PC-3 (cell line): Measurements from ENCODE around the gene DDX39A. TPM values are rescaled to one million over a fixed set of nuclear protein-coding genes. Genes with fewer than 3 reads are reported as not detected.

Experiments used
- ATAC-seq: fragments of 200-7000 bp; cut with Tn5 transposase; 2 replicates; pipeline ENCODE4 v1.9.1; 2020; ENCODE audit warnings: mild to moderate bottlenecking, moderate library complexity
- BruUV-seq: library from RNA; stranded (reverse); fragments of 400-500 nt; replicated peaks from 2 replicates; lab custom pipeline; 2021; lab: Mats Ljungman, UMichigan
- CTCF ChIA-PET: fragments of 300-600 bp; sonication (Branson Sonifier 250); formaldehyde crosslinking; loops from one replicate; lab custom pipeline; 2022; ENCODE audit warnings: antibody characterized with exemption; lab: Charles Lee
- POLR2A ChIA-PET: fragments of 300-600 bp; sonication (Branson Sonifier 250); formaldehyde crosslinking; loops from one replicate; lab custom pipeline; 2022; ENCODE audit warnings: antibody characterized with exemption; ENCODE audit not compliant: unreplicated experiment; lab: Charles Lee
- DNase-seq: peaks from one replicate; pipeline ENCODE4 v3.0.0-alpha.2; 2015
- H2AFZ ChIP-seq: fragments of 300-600 bp; sonication (generic); 2 replicates; pipeline ENCODE4 v1.6.0; 2016; ENCODE audit warnings: antibody characterized with exemption, low read length
- H3F3A ChIP-seq: fragments of 300-600 bp; sonication (generic); one replicate; pipeline ENCODE4 v1.6.0; 2017; ENCODE audit warnings: antibody characterized with exemption, low read length, control low read depth, mild to moderate bottlenecking; ENCODE audit not compliant: unreplicated experiment
- H3K27ac ChIP-seq: fragments of 300-600 bp; sonication (generic); 2 replicates; pipeline ENCODE4 v1.5.1; 2016; ENCODE audit warnings: mild to moderate bottlenecking, low read length
- H3K27me3 ChIP-seq: fragments of 300-600 bp; sonication (generic); 2 replicates; pipeline ENCODE4 v1.6.1; 2016; ENCODE audit warnings: low read length, mixed read lengths
- H3K36me3 ChIP-seq: fragments of 300-600 bp; sonication (generic); 2 replicates; pipeline ENCODE4 v1.6.1; 2016; ENCODE audit warnings: low read depth, mixed run types, low read length, mixed read lengths
- H3K4me1 ChIP-seq: fragments of 300-600 bp; sonication (generic); 2 replicates; pipeline ENCODE4 v1.5.1; 2016; ENCODE audit warnings: low read length; ENCODE audit not compliant: insufficient read depth
- H3K4me2 ChIP-seq: fragments of 300-600 bp; sonication (generic); 2 replicates; pipeline ENCODE4 v1.6.0; 2016; ENCODE audit warnings: low read length
- H3K4me3 ChIP-seq: fragments of 300-600 bp; sonication (generic); 2 replicates; pipeline ENCODE4 v1.5.1; 2016; ENCODE audit warnings: mild to moderate bottlenecking, low read length, mixed read lengths
- H3K79me2 ChIP-seq: fragments of 300-600 bp; sonication (generic); 2 replicates; pipeline ENCODE4 v1.6.1; 2017; ENCODE audit warnings: low read length, mixed read lengths
- H3K9ac ChIP-seq: fragments of 300-600 bp; sonication (generic); 2 replicates; pipeline ENCODE4 v1.6.0; 2016; ENCODE audit warnings: mild to moderate bottlenecking, low read length
- H3K9me2 ChIP-seq: fragments of 300-600 bp; sonication (generic); replicated peaks from 2 replicates; pipeline ENCODE4 v1.6.1; 2016; ENCODE audit warnings: mixed run types, low read length, mixed read lengths
- H3K9me3 ChIP-seq: fragments of 300-600 bp; sonication (generic); 2 replicates; pipeline ENCODE4 v1.6.1; 2016; ENCODE audit warnings: low read length, mixed read lengths
- H4K20me1 ChIP-seq: fragments of 300-600 bp; sonication (generic); 2 replicates; pipeline ENCODE4 v1.6.1; 2016; ENCODE audit warnings: low read length, mixed read lengths
- EZH2 ChIP-seq: fragments of 300-600 bp; sonication (generic); IDR thresholded peaks from one replicate; pipeline ENCODE4 v1.6.1; 2017; ENCODE audit warnings: antibody characterized with exemption, mild to moderate bottlenecking, low read length; ENCODE audit not compliant: unreplicated experiment
- EZH2phosphoT487 ChIP-seq: fragments of 300-600 bp; sonication (generic); IDR thresholded peaks from 2 replicates; pipeline ENCODE4 v1.6.1; 2018; ENCODE audit warnings: mild to moderate bottlenecking, antibody characterized with exemption, low read length, borderline replicate concordance
- intact Hi-C: fragments of 100-400 bp; cut with micrococcal nuclease; formaldehyde crosslinking; loops from 2 replicates; pipeline ENCODE4 v1.9.0; 2023
- total RNA-seq: library from RNA; depleted of rRNA; stranded (reverse); fragments of >200 nt; gene quantifications from 2 replicates; pipeline ENCODE4 v1.2.3, GENCODE V29; 2014
- TF ChIP-seq, protein P1 (sequence below): fragments of 300-600 bp; sonication (generic); conservative IDR thresholded peaks from 2 replicates; pipeline ENCODE4 v1.5.1; 2017; ENCODE audit warnings: antibody characterized with exemption, low read depth, mild to moderate bottlenecking, low read length

The DDX39A gene
- total RNA-seq, 1 experiment from 2014 or later = 311 TPM

DNA sequence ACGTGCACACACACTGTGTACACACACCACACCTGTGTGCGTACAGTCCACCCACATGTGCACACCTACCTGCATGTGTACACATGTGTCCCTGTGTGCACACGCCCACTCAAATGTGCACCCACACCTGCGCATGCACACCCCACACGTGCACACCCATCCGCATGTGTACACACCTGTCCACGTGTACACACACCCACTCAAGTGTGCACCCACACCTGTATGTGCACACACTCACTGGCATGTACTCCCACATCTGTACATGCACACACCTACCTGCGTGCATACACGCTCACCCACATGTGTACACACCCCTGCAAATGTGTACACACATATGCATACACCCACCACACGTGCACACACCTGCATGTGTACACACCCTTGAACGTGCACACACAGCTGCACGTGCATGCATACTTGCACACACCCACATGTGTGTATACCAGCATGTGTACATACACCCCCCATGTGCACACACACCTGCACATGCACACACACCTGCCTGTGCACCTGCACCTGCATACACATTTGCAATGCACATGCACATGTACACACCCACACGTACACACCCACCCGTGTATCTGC, 24.6 kb upstream of the DDX39A start:
- Histone ChIP-seq H3K9me3 (no peaks in the 10 kb centered on the region), H3K9ac (no peak overlapping the region), H4K20me1 (no peaks in the 10 kb centered on the region), H3K27me3 (no peaks in the 10 kb centered on the region), H3K79me2 (peaks cover 15% of the 10 kb centered on the region), H3K9me2 (no peaks in the 10 kb centered on the region), H3K4me1 (no peaks in the 10 kb centered on the region), H3K36me3 (peaks cover 44% of the 10 kb centered on the region), H3K27ac (no peak overlapping the region), H3K4me3 (no peak overlapping the region), H2AFZ (no peak overlapping the region), H3K4me2 (no peak overlapping the region), H3F3A (no peaks in the 10 kb centered on the region)
- no peak for DNase-seq
- BruUV-seq = no TSS peak
- CTCF ChIA-PET = no interaction called here
- no peak for TF ChIP-seq EZH2phosphoT487
- TF ChIP-seq EZH2 = no peak
- TF ChIP-seq, protein P1, sequence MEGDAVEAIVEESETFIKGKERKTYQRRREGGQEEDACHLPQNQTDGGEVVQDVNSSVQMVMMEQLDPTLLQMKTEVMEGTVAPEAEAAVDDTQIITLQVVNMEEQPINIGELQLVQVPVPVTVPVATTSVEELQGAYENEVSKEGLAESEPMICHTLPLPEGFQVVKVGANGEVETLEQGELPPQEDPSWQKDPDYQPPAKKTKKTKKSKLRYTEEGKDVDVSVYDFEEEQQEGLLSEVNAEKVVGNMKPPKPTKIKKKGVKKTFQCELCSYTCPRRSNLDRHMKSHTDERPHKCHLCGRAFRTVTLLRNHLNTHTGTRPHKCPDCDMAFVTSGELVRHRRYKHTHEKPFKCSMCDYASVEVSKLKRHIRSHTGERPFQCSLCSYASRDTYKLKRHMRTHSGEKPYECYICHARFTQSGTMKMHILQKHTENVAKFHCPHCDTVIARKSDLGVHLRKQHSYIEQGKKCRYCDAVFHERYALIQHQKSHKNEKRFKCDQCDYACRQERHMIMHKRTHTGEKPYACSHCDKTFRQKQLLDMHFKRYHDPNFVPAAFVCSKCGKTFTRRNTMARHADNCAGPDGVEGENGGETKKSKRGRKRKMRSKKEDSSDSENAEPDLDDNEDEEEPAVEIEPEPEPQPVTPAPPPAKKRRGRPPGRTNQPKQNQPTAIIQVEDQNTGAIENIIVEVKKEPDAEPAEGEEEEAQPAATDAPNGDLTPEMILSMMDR = no peak
- intact Hi-C loops = no loop called here
- ATAC-seq = no peak
- POLR2A ChIA-PET = no interaction called here

DNA sequence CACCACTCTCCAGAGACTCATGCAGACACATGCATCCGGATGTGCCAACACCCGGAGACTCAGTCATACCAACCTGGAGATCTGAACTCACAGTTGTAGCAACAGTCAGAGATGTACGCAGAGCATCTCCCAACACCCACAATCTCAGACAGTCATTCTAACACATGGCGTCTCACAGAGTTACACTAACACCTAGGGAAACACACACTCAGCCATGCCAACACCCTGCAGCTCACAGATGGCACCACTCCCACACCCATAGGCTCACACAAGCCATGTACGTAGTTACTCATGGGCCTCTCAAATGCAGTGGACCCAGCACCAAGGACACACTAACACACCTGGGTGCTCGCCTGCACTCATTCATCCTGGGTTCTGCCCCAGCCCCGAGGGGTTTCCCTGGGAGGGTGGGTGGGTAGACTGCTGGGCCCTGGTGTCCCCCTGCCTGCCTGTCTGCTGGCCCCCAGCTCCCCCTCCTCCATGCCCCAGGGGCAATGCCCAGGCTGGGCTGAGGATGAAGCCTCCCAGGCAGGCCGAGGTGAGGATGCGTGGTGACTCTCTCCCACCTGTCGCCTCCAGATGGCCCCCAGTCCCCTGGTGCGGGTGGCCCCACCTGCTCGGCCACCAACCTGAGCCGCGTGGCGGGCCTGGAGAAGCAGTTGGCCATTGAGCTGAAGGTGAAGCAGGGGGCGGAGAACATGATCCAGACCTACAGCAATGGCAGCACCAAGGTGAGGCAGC, 23.9 kb upstream of the DDX39A start:
- Histone ChIP-seq H3K9ac (no peak overlapping the region), H3K27me3 (no peaks in the 10 kb centered on the region), H4K20me1 (no peaks in the 10 kb centered on the region), H3K27ac (no peak overlapping the region), H3K4me3 (no peak overlapping the region), H3K9me3 (no peaks in the 10 kb centered on the region), H3K4me1 (no peaks in the 10 kb centered on the region), H3K9me2 (no peaks in the 10 kb centered on the region), H3F3A (no peaks in the 10 kb centered on the region), H2AFZ (no peak overlapping the region), H3K36me3 (peaks cover 38% of the 10 kb centered on the region), H3K4me2 (no peak overlapping the region), H3K79me2 (peaks cover 21% of the 10 kb centered on the region)
- intact Hi-C loops = no loop called here
- ChIA-PET CTCF (no interaction called here), POLR2A (no interaction called here)
- no peak for DNase-seq
- TF ChIP-seq, protein P1 = no peak
- TF ChIP-seq EZH2 (no peak), EZH2phosphoT487 (no peak)
- no peak for ATAC-seq
- BruUV-seq = no TSS peak
